Gastrocnemius medialis (tissue), 4 donors: Measurements from ENCODE around the gene ETV6.

Experiments
- POLR2A ChIP-seq, 2 donors: fragments of 450-650 bp; IDR thresholded peaks; one replicate each; pipeline ENCODE4 v1.6.1; 2017; ENCODE audit warnings: antibody characterized with exemption in 2 of 2, mild to moderate bottlenecking in 2 of 2, moderate library complexity in 2 of 2
- TF ChIP-seq, protein P1 (sequence below), 5 experiments: fragments of 450-650 bp in 3 of 5; fragments of 200-600 bp in 2 of 5; sonication (generic) in 2 of 5; IDR thresholded peaks in 4 of 5; conservative IDR thresholded peaks in 1 of 5; 1 replicate in 4 of 5; 2 replicates in 1 of 5; pipeline ENCODE4 v1.5.1; 2016 to 2019; ENCODE audit warnings: antibody characterized with exemption in 5 of 5, mild to moderate bottlenecking in 3 of 5, moderate library complexity in 3 of 5

DNA sequence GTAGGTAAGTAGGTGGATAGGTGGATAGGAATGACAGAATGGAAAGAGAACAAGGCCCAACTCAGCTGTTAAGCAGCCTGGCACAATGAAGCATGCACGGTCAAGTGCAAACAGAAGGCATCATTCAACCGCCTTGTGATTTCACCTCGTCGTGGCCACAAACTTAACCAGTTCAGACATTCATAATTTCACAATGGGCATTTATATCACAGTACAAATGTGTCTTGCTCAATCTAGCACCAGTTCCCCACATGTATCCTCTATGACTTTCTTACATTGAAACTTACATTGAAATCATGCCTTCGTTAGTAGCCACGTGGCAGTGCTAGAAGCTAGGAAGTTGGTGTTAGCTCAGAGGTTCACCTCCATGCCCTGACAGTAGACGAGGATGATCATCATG is 207.5 kb downstream of the ETV6 start:
- TF ChIP-seq POLR2A (IDR thresholded peaks at IDR 0.05), result no peak
- TF ChIP-seq, protein P1, sequence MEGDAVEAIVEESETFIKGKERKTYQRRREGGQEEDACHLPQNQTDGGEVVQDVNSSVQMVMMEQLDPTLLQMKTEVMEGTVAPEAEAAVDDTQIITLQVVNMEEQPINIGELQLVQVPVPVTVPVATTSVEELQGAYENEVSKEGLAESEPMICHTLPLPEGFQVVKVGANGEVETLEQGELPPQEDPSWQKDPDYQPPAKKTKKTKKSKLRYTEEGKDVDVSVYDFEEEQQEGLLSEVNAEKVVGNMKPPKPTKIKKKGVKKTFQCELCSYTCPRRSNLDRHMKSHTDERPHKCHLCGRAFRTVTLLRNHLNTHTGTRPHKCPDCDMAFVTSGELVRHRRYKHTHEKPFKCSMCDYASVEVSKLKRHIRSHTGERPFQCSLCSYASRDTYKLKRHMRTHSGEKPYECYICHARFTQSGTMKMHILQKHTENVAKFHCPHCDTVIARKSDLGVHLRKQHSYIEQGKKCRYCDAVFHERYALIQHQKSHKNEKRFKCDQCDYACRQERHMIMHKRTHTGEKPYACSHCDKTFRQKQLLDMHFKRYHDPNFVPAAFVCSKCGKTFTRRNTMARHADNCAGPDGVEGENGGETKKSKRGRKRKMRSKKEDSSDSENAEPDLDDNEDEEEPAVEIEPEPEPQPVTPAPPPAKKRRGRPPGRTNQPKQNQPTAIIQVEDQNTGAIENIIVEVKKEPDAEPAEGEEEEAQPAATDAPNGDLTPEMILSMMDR (IDR thresholded peaks at IDR 0.05 in 4 of 5, conservative IDR thresholded peaks at IDR 0.05 in 1 of 5), result no peak
